HG03469 (cell line): ENCODE measurements around the gene OPRM1.
"Not testable (repeated sequence)": the region's sequence is repeated elsewhere in the genome, so short reads cannot be mapped to it uniquely, and the experiment has no call there.

Experiments used
- ATAC-seq: cut with Tn5 transposase; IDR thresholded peaks from one replicate; pipeline ENCODE4 v1.9.1; 2021; ENCODE audit warnings: mild to moderate bottlenecking, moderate library complexity, moderate number of reproducible peaks; ENCODE audit not compliant: unreplicated experiment

The OPRM1 gene

GRCh38 chr6:154236646-154237301 is 197.7 kb downstream of the OPRM1 start:
- ATAC-seq = no peak

- ATAC-seq = no peak
These were observed 199.8 kb downstream of the OPRM1 start for GRCh38 chr6:154238831-154239230.

GRCh38 chr6:154239392-154239791 is 200.4 kb downstream of the OPRM1 start:
- no peak for ATAC-seq

- not testable (repeated sequence) for ATAC-seq
These were observed 202.0 kb downstream of the OPRM1 start for GRCh38 chr6:154241061-154241460.

GRCh38 chr6:154241581-154241980 is 202.5 kb downstream of the OPRM1 start:
- ATAC-seq = no peak

GRCh38 chr6:154242617-154243357 is 203.7 kb downstream of the OPRM1 start:
- no peak for ATAC-seq

- no peak for ATAC-seq
These were observed 205.0 kb downstream of the OPRM1 start for GRCh38 chr6:154243793-154244750.

- no peak for ATAC-seq
These were observed 206.5 kb downstream of the OPRM1 start for GRCh38 chr6:154245506-154245905.

GRCh38 chr6:154246723-154247118 is 207.7 kb downstream of the OPRM1 start:
- no peak for ATAC-seq

GRCh38 chr6:154247119-154247861 is 208.2 kb downstream of the OPRM1 start:
- peak; percentile 36 for ATAC-seq

- ATAC-seq = peak; percentile 62
These were observed 210.7 kb downstream of the OPRM1 start for GRCh38 chr6:154249499-154250298.

- no peak for ATAC-seq
These were observed 212.1 kb downstream of the OPRM1 start for GRCh38 chr6:154251116-154251515.

GRCh38 chr6:154252678-154253077 is 213.6 kb downstream of the OPRM1 start:
- ATAC-seq = no peak

GRCh38 chr6:154257067-154257466 is 218.0 kb downstream of the OPRM1 start:
- no peak for ATAC-seq

- ATAC-seq = peak; percentile 74
These were observed 219.2 kb downstream of the OPRM1 start for GRCh38 chr6:154258064-154258757.

GRCh38 chr6:154261688-154262397 is 222.8 kb downstream of the OPRM1 start:
- ATAC-seq = no peak

GRCh38 chr6:154266560-154267099 is 227.6 kb downstream of the OPRM1 start:
- ATAC-seq = no peak

- peak; percentile 45 for ATAC-seq
These were observed 228.6 kb downstream of the OPRM1 start for GRCh38 chr6:154267508-154268106.
